Heart right ventricle (tissue), 16 donors: Measurements from ENCODE around the gene HINFP. TPM values are rescaled to one million over a fixed set of nuclear protein-coding genes. Genes with fewer than 3 reads are reported as not detected.
A peak's percentile ranks its signal among the peaks of the same experiment; 100 is the strongest.

Source experiments
- ATAC-seq, 8 donors: fragments of 200-7000 bp; cut with Tn5 transposase; one replicate each; pipeline ENCODE4 v1.9.1; 2020; ENCODE audit warnings: mild to moderate bottlenecking in 8 of 8, moderate library complexity in 8 of 8, moderate number of reproducible peaks in 1 of 8
- DNase-seq, 2 donors: peaks; one replicate each; pipeline ENCODE4 v3.0.0-alpha.2; 2020
- H3K27ac ChIP-seq, 10 donors: fragments of 200-600 bp; sonication (generic) in 2 of 10; one replicate each; pipeline versions ENCODE4 v1.5.0 to v1.8.0; 2020 to 2022; ENCODE audit warnings: mild to moderate bottlenecking in 3 of 10
- H3K27me3 ChIP-seq, 7 donors: fragments of 200-600 bp; one replicate each; pipeline ENCODE4 v1.8.0; 2021 to 2022; ENCODE audit warnings: mild to moderate bottlenecking in 2 of 7
- H3K36me3 ChIP-seq, 9 donors: fragments of 200-600 bp; sonication (generic) in 1 of 9; one replicate each; pipeline versions ENCODE4 v1.5.0 to v1.8.0; 2020 to 2022; ENCODE audit warnings: mild to moderate bottlenecking in 2 of 9
- H3K4me1 ChIP-seq, 9 donors: fragments of 200-600 bp; sonication (generic) in 1 of 9; one replicate each; pipeline versions ENCODE4 v1.5.0 to v1.8.0; 2020 to 2022; ENCODE audit warnings: mild to moderate bottlenecking in 4 of 9
- H3K4me3 ChIP-seq, 10 donors: fragments of 200-600 bp; sonication (generic) in 2 of 10; one replicate each; pipeline versions ENCODE4 v1.5.0 to v1.8.0; 2020 to 2022; ENCODE audit warnings: mild to moderate bottlenecking in 7 of 10, moderate library complexity in 2 of 10
- H3K9me3 ChIP-seq, 11 donors: fragments of 200-600 bp in 10 of 11; sonication (generic) in 2 of 11; one replicate each; pipeline versions ENCODE4 v1.5.0 to v1.8.0; 2013 to 2022; ENCODE audit warnings: mild to moderate bottlenecking in 2 of 11, control low read depth in 1 of 11, moderate library complexity in 1 of 11
- WGBS, 2 donors: extraction: QIAGEN DNeasy Blood & Tissue Kit; methylation state at CpG; one replicate each; pipeline ENCODE4 v1.1.7; 2013; ENCODE audit warnings: inconsistent platforms in 1 of 2; 5-methylcytosine and 5-hydroxymethylcytosine counted together
- intact Hi-C, 10 donors: fragments of 100-400 bp; cut with DNase I; formaldehyde crosslinking; loops; one replicate each; pipeline versions ENCODE4 v1.11.1 to v1.14.2; 2022
- polyA plus RNA-seq, 2 donors: library from polyadenylated mRNA; stranded (reverse); fragments of 200-250 nt; gene quantifications; one replicate each; pipeline ENCODE4 v1.2.3, GENCODE V29; 2013
- total RNA-seq, 10 donors: library from RNA; stranded (reverse); fragmentation: NEBNext Ultra II Directional in 3 of 10; extraction: Animal tissue kit (Norgen Biotek cat#: 25700) in 3 of 10; gene quantifications; one replicate each; pipeline versions ENCODE4 v1.2.1 to v1.2.4, GENCODE V29; 2021 to 2023
- TF ChIP-seq, protein P1 (sequence below), 9 donors: fragments of 200-600 bp; sonication (generic) in 2 of 9; IDR thresholded peaks; one replicate each; pipeline versions ENCODE4 v1.5.0 to v1.8.0; 2021 to 2022; ENCODE audit warnings: antibody characterized with exemption in 9 of 9, mild to moderate bottlenecking in 5 of 9, moderate library complexity in 1 of 9
- donor health status: Arrhythmogenic right ventricular cardiomyopathy.
- donor health status: ischemic (EF 13 %, LVEDD 7.1; RV severe dilation, severe dysfunction).
- donor health status: healthy with polysubstance abuse.
- donor health status: DM: no; HTN: yes; CAD: no.
- donor health status: DM: no; HTN: no; CAD: no.
- donor health status: ischemic (EF 25% LVEDD 6.9; RV normal size, moderate dysfunction).
- donor health status: ischemic (EF 25% LVEDD 5.7; RV mildly dilated, moderate dysfunction).
- donor health status: healthy.
- donor health status: DM: yes; HTN: yes; CAD: no.
- donor health status: Ischemic cardiomyopathy.
- donor health status: ischemic (EF 35%, LVEDD 5.7; RV mildly dilated, moderate dysfunction).
- donor health status: nonischemic (EF 11% LVEDD 7.7; RV severe dilation, severe dysfunction).
- donor health status: DM: yes; HTN: yes; CAD: no.
- donor health status: PGD.
- donor health status: ischemic (EF 29% LVEDD 5.4; RV normal size, mild dysfunction).
- donor health status: nonischemic (EF 23%, LVEDD 6.1; RV moderate dilation, normal function).

Gene HINFP
- total and polyA plus RNA-seq, 12 donors = 8.6 to 18.1 (median 11.5) TPM

DNA sequence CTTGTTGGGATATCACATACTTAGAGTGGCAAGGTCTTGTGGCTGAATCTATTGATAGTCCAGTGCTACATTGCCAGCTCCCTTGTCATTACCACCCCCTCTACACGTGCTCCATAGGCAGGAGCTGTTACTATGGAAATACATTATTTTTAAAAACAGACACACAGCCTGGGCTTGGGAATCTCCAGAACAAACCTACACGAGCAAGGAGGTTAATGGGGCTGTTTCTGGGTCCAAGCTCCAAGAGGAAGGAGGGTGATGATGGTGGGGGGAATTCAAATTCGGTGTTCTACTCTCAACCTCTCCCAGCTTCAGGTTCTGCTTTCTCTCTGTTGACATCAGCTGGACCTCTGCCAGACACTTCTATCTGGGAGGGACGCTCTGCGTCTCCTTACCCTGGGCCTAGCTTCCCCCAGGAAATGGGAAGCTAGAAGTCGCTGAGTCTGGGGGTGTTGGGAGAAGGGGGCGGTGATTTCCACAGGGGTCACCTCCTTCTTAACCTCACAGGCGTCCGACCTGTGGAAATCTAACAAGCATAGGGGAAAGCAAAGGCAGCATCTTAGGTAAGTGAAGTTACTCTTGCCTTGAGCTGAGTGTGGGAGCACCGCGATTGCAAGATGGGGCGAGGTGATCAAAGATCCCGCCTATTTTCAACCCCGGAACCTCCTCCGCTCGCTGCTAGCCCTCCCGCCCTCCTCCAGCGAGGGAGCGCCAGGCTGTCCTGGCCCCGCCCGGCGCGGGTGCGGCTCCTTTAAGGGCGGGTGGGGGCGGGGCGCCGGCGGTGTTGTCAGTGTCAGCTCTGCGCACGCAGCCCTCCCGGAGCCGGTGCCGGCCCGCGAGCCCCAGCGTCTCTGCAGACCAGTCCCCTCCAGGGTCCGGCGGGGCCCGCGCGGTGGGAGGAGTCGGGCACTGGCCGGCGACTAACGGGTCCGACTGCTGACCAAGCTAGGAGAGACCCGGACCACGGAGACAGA is 14.5 kb upstream of the HINFP start, which contains the start of gene C2CD2L:
TSS of gene C2CD2L (plus strand) at position 781 of the 974 bp plus-strand sequence. CDS start 398 bp downstream, outside the sequence.
- Histone ChIP-seq H3K4me1 (peaks cover 15 to 56% (median 38%) of the 10 kb centered on the region in 9 donors), H3K4me3 (peak within 1 kb of the TSS; percentile 72 to 100 (median 89)), H3K9me3 (no peaks in the 10 kb centered on the region), H3K36me3 (peaks cover 0 to 22% (median 1%) of the 10 kb centered on the region in 9 donors), H3K27me3 (no peaks in the 10 kb centered on the region), H3K27ac (peak within 1 kb of the TSS; percentile 1 to 91 (median 78))
- TF ChIP-seq, protein P1, sequence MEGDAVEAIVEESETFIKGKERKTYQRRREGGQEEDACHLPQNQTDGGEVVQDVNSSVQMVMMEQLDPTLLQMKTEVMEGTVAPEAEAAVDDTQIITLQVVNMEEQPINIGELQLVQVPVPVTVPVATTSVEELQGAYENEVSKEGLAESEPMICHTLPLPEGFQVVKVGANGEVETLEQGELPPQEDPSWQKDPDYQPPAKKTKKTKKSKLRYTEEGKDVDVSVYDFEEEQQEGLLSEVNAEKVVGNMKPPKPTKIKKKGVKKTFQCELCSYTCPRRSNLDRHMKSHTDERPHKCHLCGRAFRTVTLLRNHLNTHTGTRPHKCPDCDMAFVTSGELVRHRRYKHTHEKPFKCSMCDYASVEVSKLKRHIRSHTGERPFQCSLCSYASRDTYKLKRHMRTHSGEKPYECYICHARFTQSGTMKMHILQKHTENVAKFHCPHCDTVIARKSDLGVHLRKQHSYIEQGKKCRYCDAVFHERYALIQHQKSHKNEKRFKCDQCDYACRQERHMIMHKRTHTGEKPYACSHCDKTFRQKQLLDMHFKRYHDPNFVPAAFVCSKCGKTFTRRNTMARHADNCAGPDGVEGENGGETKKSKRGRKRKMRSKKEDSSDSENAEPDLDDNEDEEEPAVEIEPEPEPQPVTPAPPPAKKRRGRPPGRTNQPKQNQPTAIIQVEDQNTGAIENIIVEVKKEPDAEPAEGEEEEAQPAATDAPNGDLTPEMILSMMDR (IDR thresholded peaks at IDR 0.05) = no peak
- 0% methylated on average over 48 to 49 of the region's 49 CpGs for WGBS, 2 donors
- peak; percentile 88 to 91 for DNase-seq
- intact Hi-C loops = loop anchor here in 2 of 10 donors (10.0 kb wide), 1 partner anchor 88 kb away; no protein-coding TSS in a partner anchor
- ATAC-seq = peak; percentile 91 to 95 (median 94)

DNA sequence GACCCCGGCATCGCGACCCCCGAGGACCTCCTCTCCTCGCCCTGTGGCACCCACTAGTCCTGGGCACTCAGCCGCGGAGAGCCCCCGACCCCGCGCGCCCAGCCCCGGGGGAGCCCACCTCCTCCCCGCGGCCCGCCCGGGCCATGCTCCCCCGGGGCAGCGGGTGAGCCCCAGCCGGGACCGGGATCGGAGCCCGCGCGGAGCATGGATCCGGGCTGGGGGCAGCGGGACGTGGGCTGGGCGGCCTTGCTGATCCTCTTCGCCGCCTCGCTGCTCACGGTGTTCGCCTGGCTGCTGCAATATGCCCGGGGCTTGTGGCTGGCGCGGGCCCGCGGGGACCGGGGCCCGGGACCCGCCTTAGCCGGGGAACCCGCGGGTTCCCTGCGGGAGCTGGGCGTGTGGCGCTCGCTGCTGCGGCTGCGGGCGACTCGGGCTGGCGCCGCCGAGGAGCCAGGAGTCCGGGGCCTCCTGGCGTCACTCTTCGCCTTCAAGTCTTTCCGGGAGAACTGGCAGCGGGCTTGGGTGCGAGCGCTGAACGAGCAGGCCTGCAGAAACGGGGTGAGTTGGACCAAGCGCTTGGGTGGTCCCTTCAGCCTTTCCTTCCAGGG is 13.7 kb upstream of the HINFP start:
- ATAC-seq (peak in 6 of 8 donors; percentile 2 to 65 (median 16)), DNase-seq (no peak)
- WGBS, 2 donors = 1% methylated on average over 56 to 65 of the region's 65 CpGs
- Histone ChIP-seq H3K27me3 (no peaks in the 10 kb centered on the region), H3K36me3 (peaks cover 0 to 30% (median 6%) of the 10 kb centered on the region in 9 donors), H3K27ac (peak overlapping the region; percentile 1 to 91 (median 78)), H3K4me3 (peak overlapping the region; percentile 72 to 100 (median 89)), H3K4me1 (peaks cover 15 to 53% (median 38%) of the 10 kb centered on the region in 9 donors), H3K9me3 (no peaks in the 10 kb centered on the region)
- intact Hi-C loops = loop anchor here in 2 of 10 donors (10.0 kb wide), 1 partner anchor 87 kb away; no protein-coding TSS in a partner anchor
- TF ChIP-seq, protein P1 (IDR thresholded peaks at IDR 0.05) = no peak

DNA sequence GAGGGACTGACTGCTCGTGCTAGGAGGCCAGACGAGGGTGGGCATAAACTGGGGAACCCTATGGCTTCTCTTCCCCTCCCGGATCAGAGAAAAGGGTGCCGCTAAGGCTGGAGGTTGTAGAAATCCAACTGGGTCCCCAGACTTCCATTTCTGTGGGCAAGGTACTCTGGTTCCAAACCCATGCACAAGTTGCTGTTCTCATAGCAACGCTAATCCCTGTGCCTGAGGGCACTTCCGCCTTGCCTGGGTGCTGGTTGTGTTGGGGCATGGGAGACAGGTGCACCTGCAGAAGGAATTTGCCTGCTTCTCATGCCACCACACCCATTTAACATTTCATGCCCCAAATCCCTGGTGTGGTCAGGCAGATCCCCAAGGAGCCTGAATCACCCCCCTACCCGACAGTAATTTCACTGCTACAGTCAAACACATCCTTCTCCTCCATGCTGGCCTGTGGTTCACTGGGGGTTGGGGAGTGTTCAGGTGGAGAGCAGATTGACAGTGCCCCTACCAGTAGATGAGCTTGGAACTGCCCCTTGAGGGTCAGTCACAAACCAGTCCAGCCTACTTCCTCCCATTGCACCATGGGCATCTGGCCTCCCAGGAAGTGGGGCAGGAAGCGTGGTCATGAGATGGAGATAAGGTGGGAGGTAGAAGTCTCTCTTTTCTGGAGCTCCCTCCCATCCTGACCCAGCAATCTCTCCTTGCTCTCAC is 13.1 kb upstream of the HINFP start:
- DNase-seq = no peak
- peaks cover 0 to 37% (median 6%) of the 10 kb centered on the region in 9 donors for H3K36me3 ChIP-seq
- H3K9me3 ChIP-seq = no peaks in the 10 kb centered on the region
- WGBS, 2 donors = 18 to 26% methylated on average over 8 of the region's 8 CpGs
- H3K4me3 ChIP-seq = peak overlapping the region; percentile 72 to 100 (median 89)
- no peaks in the 10 kb centered on the region for H3K27me3 ChIP-seq
- ATAC-seq = peak in 1 of 8 donors; percentile 1
- H3K4me1 ChIP-seq = peaks cover 13 to 47% (median 31%) of the 10 kb centered on the region in 9 donors
- intact Hi-C loops = loop anchor here in 2 of 10 donors (10.0 kb wide), 1 partner anchor 86 kb away; no protein-coding TSS in a partner anchor
- TF ChIP-seq, protein P1 (IDR thresholded peaks at IDR 0.05) = no peak
- peak overlapping the region in 9 of 10 donors; percentile 71 to 91 (median 80) for H3K27ac ChIP-seq
